Measurements from ENCODE around the gene STON2. TPM values are rescaled to one million over a fixed set of nuclear protein-coding genes. Genes with fewer than 3 reads are reported as not detected.

STON2 gene
- total RNA-seq, 4 donors from 2014 or later: 3.3 to 87.8 (median 11.0) TPM

DNA sequence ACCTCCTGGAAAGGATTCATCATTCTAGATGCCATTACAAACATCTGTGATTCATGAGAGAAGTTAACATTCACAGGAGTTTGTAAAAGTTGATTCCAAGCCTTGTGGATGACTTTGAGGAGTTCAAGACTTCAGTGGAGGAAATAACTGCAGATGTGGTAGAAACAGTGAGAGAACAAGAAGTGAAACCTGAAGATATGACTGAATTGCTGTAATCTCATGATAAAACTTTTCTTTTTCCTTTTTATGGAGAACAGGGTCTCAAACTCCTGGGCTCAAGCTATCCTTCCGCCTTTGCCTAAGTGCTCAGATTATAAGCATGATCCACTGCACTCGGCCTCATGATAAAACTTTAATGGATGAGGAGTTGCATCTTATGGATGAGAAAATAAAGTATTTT, 114.9 kb downstream of the STON2 start:
- DNase-seq: no peak
- intact Hi-C loops (cut with DNase I; ENCODE audit: low total_unique reads): no loop called here
- no peak overlapping the region for H3K4me3 ChIP-seq
- H3K27ac ChIP-seq: no peak overlapping the region
- no peaks in the 10 kb centered on the region for H3K9me3 ChIP-seq
- TF ChIP-seq CTCF (IDR thresholded peaks at IDR 0.05): no peak
- TF ChIP-seq POLR2A (IDR thresholded peaks at IDR 0.05): no peak
- no peaks in the 10 kb centered on the region for H3K4me1 ChIP-seq
- H3K36me3 ChIP-seq: no peaks in the 10 kb centered on the region
- H3K27me3 ChIP-seq: no peaks in the 10 kb centered on the region

- H3K27ac ChIP-seq: no peak overlapping the region
- TF ChIP-seq POLR2A (IDR thresholded peaks at IDR 0.05) (no peak), CTCF (IDR thresholded peaks at IDR 0.05) (no peak)
- no peaks in the 10 kb centered on the region for H3K4me1 ChIP-seq
- intact Hi-C loops (cut with DNase I; ENCODE audit: low total_unique reads): no loop called here
- no peaks in the 10 kb centered on the region for H3K9me3 ChIP-seq
- no peaks in the 10 kb centered on the region for H3K27me3 ChIP-seq
- no peaks in the 10 kb centered on the region for H3K36me3 ChIP-seq
- no peak overlapping the region for H3K4me3 ChIP-seq
- DNase-seq: no peak
Observed at GRCh38 chr14:81281332-81281731, 118.8 kb downstream of the STON2 start.

DNA sequence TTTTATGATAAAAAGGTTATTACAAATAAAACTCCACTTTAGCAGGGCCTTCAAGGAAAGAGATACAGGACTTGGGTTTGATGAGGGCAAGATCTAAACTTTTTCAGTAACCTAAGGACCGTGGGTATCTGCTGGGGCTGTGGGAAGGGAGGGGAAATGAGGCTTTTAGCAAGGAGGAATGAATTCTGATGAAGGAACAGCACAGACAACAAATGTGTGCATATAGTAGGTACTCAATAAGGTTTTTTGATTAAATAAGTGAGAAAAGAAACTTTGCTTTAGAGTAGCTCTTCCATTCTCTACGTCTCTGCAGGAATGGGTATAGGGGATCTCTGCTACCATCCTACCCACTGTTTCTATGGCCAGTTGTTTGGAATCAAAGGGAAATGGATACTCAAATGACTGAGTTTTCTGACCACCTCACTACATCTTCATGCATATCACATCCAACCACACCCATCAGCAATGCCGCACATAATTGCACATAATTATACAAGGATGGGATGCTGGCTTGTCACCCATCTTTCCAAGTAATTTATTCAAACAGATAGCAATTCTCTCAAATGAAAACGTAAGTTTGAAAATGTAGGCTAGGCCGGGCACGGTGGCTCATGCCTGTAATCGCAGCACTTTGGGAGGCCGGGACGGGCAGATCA, 119.9 kb downstream of the STON2 start:
- no peak for TF ChIP-seq CTCF (IDR thresholded peaks at IDR 0.05)
- no peak for TF ChIP-seq POLR2A (IDR thresholded peaks at IDR 0.05)
- Histone ChIP-seq H3K36me3 (no peaks in the 10 kb centered on the region), H3K27me3 (no peaks in the 10 kb centered on the region), H3K27ac (no peak overlapping the region), H3K9me3 (no peaks in the 10 kb centered on the region), H3K4me3 (no peak overlapping the region), H3K4me1 (no peaks in the 10 kb centered on the region)
- intact Hi-C loops (cut with DNase I; ENCODE audit: low total_unique reads): no loop called here
- no peak for DNase-seq

- no peaks in the 10 kb centered on the region for H3K27me3 ChIP-seq
- intact Hi-C loops (cut with DNase I; ENCODE audit: low total_unique reads): loop anchor here (10.0 kb wide), 1 partner anchor 178 kb away; no protein-coding TSS in a partner anchor
Observed at GRCh38 chr14:81277096-81277495, 123.0 kb downstream of the STON2 start.

DNA sequence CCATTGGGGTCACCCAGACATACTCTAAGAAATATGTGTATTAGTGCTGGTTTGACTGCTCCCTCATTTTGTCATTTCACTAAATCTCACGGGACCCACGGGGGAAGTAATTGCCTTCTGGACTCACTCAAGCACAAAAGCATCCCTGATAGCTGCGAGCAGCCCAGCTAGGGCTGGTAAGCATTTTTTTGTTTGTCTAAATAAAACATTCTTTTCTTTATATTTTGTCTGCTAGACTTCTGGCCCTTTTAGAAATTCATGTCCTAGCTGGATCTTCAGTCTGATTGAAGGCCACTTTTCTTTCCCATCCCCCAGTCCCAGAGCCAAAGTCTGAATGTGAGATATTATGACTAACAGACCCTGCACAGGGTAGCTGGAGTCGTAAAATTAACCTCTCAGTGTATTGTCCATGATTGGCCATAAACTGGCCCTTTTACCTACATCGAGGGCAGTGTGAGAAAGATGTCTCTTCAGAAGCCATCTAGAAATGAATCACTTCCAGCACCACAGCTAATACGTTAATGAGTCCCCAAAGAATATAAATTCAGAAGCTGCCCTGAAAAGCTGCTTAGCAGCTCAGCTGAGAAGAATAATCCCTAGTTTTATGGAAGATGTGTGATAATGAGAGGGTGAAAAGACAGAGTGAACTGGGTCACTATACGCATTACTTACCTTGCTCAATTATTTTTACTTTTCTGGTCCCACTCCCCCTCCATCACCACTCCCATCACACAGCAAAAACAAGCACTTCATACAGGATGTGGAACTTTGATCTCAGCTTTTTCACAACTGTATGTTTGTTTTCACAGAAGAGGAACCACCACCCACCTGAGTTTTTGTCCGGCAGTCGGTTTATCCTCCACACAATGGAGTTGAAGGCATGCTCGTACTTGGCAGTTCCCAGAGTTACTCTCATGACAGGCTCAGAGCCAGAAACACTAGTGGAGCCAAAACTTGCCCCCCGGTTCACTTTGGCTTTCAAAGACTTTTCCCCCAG, 123.8 kb downstream of the STON2 start:
- no peaks in the 10 kb centered on the region for H3K4me1 ChIP-seq
- H3K27ac ChIP-seq: no peak overlapping the region
- H3K4me3 ChIP-seq: no peak overlapping the region
- intact Hi-C loops (cut with DNase I; ENCODE audit: low total_unique reads): loop anchor here (10.0 kb wide), 1 partner anchor 178 kb away; no protein-coding TSS in a partner anchor
- no peak for DNase-seq
- no peaks in the 10 kb centered on the region for H3K27me3 ChIP-seq
- H3K36me3 ChIP-seq: no peaks in the 10 kb centered on the region
- no peaks in the 10 kb centered on the region for H3K9me3 ChIP-seq
- no peak for TF ChIP-seq POLR2A (IDR thresholded peaks at IDR 0.05)

More at GRCh38 chr14:81277096-81277495, 123.0 kb downstream of the STON2 start:
- TF ChIP-seq POLR2A (IDR thresholded peaks at IDR 0.05): no peak
- Histone ChIP-seq H3K27ac (no peak overlapping the region), H3K9me3 (no peaks in the 10 kb centered on the region), H3K4me1 (no peaks in the 10 kb centered on the region), H3K36me3 (no peaks in the 10 kb centered on the region), H3K4me3 (no peak overlapping the region)
- no peak for DNase-seq

Data from uterus (tissue), 4 donors.